CD4-positive, alpha-beta T cell treated with Interleukin-15 for 1 hour (primary cell): ENCODE data around the gene OOSP3.
"Not testable (repeated sequence)": the region's sequence is repeated elsewhere in the genome, so short reads cannot be mapped to it uniquely, and the experiment has no call there.

Source experiments
- DNase-seq: peaks from one replicate; pipeline ENCODE4 v3.0.0-alpha.2; 2020

OOSP3 gene, protein sequence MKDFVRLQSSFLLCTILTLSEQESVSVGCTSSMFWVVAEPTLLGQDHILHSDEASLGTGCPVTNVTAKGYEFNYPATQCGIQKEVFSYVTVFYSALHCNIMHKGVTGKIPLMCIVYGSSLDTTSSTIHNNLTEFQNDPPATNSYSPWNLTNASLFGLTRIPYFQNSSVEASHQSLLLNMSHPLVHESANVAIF

GRCh38 chr11:59878575-59878974, at the start of gene OOSP3:
Gene OOSP3, plus strand, starts transcription at chr11:59878782. Its CDS starts 27 bp downstream, at chr11:59878809.
- no peak for DNase-seq

DNA sequence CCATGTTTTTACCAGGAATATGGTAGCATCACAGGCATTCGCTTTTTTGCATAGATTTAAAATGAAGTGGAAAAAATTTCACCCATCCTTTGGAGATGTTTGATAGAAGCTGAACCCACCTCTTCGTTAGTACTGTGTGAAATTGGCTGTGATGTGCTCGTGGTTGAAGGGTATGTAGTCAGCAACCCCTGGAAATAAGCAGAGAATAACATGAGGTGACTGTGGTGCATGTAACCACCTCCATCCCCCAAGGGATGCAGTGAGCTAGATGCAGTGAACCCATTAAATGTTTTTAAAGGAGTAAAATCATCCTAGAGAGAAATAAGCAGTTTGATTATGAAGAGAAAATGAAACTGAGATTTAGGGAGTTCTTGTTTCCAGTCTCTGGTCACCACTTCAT, 49.2 kb upstream of the OOSP3 start:
- no peak for DNase-seq

DNA sequence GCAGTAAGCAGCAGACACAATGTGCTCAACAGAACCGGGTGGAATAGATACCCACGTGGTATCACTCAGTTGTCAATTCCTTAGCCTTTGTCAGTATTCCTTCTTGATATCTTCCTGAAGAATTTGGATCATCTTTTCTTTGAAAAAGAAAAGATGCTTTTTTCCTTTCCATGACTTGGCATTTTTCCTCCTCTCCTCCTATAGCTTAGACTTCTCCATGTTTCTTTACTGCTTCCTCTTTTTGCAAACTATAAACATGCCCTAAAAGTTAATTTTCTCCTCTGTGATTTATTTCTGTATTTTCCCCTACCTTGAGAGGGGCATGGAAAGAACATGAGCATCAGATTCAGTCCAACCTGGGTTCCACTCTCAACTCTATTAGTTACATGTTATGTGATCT, 45.0 kb upstream of the OOSP3 start:
- no peak for DNase-seq

GRCh38 chr11:59839615-59840014, 39.0 kb upstream of the OOSP3 start:
- DNase-seq: no peak

DNA sequence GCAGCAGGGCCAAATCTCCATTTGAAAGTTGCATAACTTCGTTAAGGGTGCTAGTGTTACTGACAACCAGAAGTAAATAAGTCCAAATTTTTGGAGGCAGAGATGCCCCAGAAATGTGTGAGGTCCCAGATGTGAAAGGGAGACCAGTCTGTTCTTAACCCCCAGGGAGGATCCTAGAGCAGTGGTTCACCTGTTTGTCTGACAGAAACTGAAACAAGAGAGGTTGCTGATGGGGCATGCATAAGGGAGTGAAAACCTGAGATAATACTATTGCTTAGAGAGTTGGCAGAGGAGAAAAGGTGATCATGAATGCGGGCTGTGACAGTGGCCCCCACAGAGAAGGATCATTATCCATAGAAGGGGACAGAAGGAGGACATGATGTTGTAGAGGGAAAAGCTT, 37.1 kb upstream of the OOSP3 start:
- no peak for DNase-seq

DNA sequence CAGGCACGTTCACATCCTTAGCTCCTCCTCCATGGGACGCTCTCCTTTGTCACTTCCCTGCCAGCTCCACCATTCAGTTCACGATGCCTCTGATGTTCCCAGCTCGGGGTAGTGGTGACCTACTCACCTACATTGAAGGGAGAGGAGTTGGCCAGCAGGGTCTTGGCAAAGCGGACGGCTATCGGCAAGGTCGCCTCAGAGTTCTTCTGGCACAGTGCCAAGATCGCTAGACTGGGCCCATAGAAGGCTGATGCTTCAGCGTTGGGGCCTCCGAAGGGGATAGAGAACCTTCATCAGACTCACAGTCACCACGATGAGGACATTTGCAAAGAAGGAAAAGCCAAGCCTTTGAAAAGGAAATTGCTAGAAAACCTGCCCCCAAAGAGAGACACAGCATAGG, 36.3 kb upstream of the OOSP3 start:
- no peak for DNase-seq

DNA sequence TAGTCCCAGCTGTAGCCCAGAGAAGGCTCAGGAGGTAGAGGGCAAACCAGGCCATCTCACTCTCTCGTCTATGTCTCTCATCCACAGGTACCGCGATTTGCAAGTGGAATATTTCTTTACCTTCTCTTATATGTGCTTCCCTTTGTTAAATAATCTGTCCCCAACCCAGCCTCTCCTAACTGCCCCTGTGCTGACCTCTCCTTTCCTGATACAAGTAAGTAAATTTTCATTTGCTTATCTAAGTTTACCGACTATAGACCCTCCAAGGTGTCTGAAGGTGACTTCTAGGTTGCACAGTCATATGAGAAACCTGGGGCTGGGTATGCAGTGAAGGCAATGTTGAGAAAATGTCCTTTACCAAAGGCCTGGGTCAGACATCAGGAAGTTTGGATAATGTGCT, 33.2 kb upstream of the OOSP3 start, which contains the start of gene CBLIF:
Gene CBLIF, minus strand, starts transcription at position 101 of the 400 bp plus-strand sequence. Its CDS starts 46 bp downstream, at position 55.
- DNase-seq: no peak

DNA sequence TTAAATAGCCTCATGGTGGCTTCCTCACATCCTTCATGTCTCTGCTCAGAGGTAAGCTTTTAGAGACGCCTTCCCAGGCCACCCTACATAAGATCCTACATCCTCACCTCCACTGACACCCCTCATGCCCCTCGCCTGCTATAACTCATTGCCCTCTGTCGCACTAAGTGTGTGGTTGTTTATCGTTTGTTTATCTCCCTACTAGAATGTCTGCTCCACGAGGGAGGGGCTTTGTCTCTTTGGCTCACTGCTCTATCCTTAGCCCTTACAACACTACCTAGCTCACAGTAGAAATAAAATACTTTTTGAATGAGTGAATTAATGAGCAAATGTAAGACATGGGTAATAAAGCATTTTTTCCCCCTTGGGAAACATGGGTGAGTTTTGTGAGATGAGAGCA, 32.0 kb upstream of the OOSP3 start:
- no peak for DNase-seq

DNA sequence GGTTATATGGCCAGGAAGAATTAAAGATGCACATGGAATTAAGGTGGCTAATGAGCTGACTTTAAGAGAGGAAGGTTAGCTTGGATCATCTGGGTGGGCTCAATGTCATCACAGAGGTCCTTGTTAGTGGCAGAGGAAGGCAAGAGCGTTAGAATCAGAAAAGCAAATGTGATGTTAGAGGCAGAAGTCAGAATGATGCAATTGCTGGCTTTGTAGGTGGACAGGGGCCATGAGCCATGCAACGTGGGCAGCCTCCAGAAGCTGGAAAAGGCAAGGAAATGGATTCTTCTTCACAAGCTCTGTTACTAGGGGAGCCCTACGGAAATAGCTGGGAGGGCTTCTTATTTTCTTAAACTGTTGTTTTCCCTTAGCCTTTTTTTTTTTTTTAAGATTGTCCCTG, 31.0 kb upstream of the OOSP3 start:
- DNase-seq: no peak

DNA sequence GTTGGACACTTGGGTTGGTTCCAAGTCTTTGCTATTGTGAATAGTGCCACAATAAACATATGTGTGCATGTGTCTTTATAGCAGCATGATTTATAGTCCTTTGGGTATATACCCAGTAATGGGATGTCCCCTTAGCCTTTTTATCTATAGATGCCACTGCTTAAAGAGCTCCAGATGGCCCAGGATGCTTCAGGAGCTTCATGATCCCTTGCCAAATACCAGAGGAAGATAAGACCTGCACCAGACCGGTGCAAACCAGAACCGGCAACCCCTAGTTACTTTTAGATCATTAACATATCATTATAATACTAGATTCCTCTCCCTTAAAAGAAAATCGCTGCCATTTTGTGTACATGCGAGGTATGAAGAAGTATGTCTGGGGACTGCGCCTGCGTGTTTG, 30.1 kb upstream of the OOSP3 start:
- not testable (repeated sequence) for DNase-seq

- DNase-seq: no peak
Measured at GRCh38 chr11:59849129-59849528, 29.5 kb upstream of the OOSP3 start.

DNA sequence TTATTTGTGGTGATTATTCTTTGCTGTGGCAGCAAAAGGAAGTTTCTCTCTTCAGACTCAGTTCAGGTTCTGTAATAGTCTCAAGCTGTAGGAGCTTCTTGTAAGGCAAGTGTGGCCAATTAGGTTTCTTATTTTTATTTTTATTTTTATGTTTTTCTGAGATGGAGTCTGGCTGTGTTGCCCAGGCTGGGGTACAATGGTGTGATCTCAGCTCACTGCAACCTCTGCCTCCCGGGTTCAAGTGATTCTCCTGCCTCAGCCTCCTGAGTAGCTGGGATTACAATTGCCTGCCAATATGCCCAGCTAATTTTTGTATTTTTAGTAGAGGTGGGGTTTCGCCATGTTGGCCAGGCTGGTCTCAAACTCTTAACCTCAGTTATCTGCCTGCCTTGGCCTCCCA, 29.0 kb upstream of the OOSP3 start:
- not testable (repeated sequence) for DNase-seq

DNA sequence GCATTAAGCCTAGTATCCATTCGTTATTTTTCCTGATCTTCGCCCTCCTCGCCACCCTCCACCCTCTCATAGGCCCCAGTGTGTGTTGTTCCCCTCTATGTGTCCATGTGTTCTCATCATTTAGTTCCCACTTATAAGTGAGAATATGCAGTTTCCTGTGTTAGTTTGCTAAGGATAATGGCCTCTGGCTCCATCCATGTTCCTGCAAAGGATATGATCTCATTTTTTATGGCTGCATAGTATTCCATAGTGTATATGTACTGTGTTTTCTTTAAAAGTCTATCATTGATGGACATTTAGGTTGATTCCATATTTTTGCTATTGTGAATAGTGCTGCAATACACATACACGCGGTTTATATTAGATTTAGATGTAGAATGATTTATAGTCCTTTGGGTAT, 27.2 kb upstream of the OOSP3 start:
- not testable (repeated sequence) for DNase-seq

- DNase-seq: no peak
Measured at GRCh38 chr11:59854871-59855270, 23.7 kb upstream of the OOSP3 start.

GRCh38 chr11:59857439-59858434, 20.8 kb upstream of the OOSP3 start:
- no peak for DNase-seq

DNA sequence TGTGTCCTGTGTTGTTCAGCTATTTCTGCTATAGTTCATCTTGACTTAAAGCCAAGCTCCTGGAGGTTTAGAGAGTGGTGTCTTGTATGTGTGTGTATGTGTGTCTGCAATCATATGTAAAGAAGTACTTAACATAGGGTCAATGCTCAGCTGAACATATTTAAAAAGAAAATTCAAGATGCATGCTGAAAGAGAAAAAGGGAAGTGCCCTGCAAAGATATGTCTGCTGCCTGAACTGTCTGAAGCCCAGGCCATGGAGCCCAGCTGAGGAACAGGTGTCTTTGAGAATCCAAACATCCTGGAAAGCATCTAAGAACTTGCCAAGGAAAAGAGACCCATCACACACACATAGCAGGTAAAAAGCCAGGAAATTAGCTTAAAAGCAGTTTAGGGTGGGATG, 18.9 kb upstream of the OOSP3 start:
- DNase-seq: no peak

- no peak for DNase-seq
Measured at GRCh38 chr11:59862252-59862651, 16.3 kb upstream of the OOSP3 start.

DNA sequence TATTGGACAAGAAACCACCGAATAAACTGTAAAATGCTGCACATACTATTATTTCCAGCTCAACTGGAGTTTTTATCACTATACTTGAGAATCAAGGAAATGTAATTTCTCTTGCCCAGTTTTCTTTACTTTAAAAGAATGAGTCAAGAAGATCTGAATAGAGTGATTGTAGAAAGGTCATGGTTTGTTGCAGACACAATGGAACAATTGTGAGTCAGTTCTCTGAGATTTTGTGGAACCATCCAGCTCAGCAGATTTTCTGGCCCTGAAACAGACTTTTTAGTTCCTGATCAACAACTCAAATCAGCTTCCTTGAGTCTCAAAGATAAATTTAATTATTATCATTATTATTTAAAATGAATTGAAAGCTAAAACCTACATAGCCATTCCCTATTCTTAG, 13.6 kb upstream of the OOSP3 start:
- DNase-seq: no peak

GRCh38 chr11:59866397-59866796, 12.2 kb upstream of the OOSP3 start, which contains the start of gene TCN1:
Gene TCN1, minus strand, starts transcription at chr11:59866487. Its CDS starts 17 bp downstream, at chr11:59866470.
- DNase-seq: no peak

DNA sequence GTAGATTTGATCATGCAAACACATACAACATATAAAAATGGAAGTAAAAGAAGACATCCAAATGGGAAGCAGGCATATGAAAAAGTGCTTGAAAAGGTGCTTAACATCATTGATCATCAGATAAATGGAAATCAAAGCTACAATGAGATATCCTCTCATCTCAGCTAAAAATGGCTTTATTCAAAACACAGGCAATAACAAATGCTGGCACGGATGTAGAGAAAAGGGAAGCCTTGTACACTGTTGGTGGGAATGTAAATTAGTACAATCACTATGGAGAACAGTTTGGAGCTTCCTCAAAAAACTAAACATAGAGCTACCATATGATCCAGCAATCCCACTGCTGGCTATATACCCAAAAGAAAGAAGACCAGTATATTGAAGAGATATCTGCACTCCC, 11.7 kb upstream of the OOSP3 start:
- DNase-seq: no peak

- no peak for DNase-seq
Measured at GRCh38 chr11:59867946-59868345, 10.6 kb upstream of the OOSP3 start.

- DNase-seq: no peak
Measured at GRCh38 chr11:59872076-59872475, 6.5 kb upstream of the OOSP3 start.

- DNase-seq: no peak
Measured at GRCh38 chr11:59875856-59876519, 2.6 kb upstream of the OOSP3 start.

DNA sequence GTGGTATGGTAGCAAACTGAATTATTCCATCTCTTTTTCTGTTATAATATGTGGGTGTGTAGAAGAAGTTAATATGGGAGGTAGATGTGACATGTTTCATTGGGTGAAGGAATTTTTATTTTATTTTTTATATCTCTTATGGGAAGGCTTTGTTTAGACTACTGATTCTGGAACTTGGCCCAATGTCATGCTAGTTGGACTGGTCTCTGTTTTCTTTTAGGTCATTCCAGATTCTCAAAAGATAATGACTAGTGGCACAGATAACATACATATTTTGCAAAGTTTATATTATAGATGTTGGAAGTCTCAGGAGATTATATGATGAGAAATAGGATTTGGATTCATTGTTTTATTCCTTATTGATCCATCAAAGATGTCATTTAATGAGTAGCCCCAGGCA, 1.3 kb upstream of the OOSP3 start:
- no peak for DNase-seq
